HG03460 (cell line): Measurements from ENCODE around the gene MRPS31.
"Not testable (repeated sequence)": the region's sequence is repeated elsewhere in the genome, so short reads cannot be mapped to it uniquely, and the experiment has no call there.

ENCODE experiments used
- ATAC-seq: cut with Tn5 transposase; IDR thresholded peaks from one replicate; pipeline ENCODE4 v1.9.1; 2021; ENCODE audit not compliant: unreplicated experiment

MRPS31 gene

DNA sequence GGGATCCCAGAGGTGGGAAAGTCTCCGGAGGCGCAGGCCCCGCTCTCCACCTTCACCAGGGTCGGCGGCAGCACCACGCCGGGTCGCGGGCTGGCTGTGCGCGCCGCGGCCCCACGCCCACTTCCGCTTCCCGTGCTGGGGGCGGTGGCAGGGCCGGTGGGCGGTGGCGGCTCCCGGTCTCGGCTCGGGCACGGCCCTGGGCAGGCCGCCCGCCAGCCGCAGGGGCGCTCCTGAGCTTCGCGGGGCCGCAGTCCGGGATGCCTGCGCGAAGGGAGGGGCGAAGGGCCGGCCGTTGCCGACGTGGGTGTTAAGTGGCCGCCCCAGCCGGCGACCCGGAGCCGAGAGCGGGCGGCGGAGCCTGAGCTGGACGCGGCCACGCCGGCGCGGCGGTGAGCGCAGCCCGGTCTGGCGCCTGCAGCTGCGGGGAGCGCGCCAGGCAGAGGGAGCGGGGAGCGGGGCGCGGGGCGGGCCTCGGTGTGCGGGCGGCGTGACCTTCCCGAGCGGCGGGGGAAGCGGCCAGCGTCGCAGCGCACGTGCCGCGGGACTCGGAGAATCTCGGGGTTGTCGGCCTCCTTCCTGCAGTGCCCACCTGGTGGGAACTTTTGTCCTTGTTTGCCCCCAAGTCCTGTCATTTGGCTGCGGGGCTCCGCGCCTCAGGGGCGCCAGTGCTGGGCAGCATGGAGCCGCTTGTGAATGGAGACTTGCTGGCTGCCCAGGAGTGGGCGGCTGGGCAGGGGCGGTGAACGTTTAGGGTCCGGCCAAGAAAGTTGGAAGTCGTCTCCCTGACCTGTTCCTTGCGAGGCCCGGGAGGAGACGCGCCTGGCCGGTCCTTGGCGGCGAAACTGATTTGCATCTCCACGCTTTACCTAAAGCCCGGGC lies 18.5 kb upstream of the MRPS31 start, which contains the start of gene SLC25A15:
TSS of gene SLC25A15 (plus strand) at position 337 of the 879 bp plus-strand sequence. CDS start 3,616 bp downstream, outside the sequence.
- ATAC-seq = peak; percentile 85

DNA sequence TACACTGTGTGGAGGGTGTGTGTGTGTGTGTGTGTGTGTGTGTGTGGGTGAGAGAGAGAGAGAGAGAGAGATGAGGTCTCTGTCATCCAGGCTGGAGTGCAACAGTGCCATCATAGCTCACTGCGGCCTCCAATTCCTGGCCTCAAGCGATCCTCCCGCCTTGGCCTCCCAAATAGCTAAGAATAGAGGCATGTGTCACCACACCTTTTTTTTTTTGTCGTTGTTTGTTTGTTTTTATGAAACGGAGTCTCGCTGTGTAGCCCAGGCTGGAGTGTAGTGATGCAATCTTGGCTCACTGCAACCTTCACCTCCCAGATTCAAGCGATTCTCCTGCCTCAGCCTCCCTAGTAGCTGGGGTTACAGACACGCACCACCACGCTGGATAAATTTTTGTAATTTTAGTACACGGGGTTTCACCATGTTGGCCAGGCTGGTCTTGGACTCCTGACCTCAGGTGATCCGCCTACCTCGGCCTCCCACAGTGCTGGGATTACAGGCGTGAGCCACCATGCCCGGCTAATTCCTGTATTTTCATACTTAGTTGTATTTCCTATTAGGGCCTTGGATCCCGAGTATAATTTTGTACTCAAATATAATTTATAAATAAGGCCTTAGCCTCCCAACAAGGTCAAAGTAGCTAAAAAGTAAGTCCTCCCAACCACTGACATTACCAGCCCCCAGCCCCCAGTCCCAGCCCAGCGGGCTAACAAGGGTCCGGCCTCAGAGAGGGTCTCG lies 17.7 kb upstream of the MRPS31 start:
- ATAC-seq = not testable (repeated sequence)

DNA sequence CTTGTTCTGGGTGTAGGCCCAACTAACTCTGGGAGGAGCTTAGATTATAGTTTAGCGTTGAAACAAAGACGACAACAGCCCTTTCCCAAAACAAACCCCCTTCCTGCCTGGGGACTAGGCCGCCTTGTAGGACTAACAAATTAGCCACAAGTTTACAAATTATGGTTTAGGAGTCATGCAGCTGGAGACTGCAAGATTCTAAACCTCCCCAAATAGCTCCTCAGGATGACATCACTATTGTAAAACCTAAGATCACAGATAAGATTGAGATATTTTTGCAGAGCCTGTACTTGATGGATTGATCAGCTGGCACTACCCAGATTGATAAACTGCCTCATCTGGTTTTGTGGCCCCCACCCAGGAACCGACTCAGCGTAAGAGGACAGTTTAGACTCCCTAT lies 16.1 kb upstream of the MRPS31 start:
- no peak for ATAC-seq

DNA sequence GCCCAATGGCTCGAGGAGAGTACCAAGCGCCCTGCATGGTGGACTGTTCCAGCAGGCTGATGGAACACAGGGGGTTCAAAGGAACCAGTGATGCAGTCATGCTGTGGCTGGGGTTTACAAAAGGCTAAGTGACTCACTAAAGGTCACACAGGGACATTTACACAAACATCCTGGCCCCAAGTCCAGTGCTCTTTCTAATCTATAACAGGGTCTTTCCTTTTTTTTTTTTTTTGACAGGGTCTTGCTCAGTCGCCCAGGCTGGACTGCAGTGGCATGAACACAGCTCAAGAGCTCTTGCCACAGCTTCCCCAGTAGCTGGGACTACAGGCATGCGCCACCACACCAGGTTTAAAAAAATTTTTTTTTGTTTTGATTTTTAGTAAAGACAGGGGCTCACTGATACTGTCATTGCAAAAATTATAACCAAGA lies 15.6 kb upstream of the MRPS31 start:
- no peak for ATAC-seq

DNA sequence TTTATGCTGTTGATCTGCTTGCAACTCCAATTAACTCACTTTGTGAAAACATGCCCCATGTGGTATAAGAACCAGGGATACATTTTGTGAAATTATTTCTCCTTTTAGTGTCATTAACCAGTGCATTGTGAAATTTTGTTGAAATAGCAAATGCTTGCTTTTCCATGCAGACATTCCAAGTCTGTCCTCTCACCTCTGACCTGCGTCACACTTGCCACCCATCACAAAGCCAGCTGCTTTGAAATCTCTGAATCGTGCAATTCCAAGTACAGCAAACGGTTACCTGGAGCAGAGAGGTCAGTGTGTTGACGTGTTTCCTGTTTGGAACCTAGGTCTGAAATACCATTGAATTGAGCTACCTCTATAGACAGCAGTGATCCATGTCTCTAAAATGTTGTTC lies 13.6 kb upstream of the MRPS31 start:
- no peak for ATAC-seq

DNA sequence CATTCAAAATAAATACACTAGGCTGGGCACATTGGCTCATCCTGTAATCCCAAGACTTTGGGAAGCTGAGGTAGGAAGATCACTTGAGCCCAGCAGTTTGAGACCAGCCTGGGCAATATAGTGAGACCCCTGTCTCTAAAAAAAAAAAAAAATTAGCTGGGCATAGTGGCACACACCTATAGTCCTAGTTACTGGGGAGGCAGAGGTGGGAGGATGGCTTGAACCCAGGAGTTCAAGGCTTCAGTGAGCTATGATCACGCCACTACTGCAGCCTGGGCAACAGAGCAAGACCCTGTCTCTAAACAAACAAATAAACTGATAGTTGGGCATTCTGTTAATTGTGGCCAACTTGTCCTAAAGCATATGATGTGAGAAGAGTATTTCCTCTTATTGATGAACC lies 12.0 kb upstream of the MRPS31 start:
- ATAC-seq = not testable (repeated sequence)

DNA sequence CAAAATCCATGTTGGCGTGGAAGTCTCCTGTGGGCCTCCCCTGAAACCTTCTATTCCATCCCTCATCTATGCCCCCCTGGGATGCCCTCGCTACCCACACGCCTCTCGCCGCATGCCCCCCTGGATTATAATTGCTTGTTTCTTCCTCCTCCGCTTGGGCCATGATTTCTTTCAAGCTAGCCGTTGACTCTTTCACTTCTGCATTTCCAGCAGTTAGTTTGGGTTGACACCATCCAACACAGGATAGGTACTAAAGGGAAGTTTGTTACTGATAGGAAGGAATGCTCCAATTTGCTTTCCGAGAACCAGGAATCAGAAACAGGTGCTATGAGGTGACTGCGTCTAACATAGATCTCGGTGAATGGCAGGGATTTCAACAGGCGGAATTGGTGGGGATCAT lies 10.7 kb upstream of the MRPS31 start:
- no peak for ATAC-seq

DNA sequence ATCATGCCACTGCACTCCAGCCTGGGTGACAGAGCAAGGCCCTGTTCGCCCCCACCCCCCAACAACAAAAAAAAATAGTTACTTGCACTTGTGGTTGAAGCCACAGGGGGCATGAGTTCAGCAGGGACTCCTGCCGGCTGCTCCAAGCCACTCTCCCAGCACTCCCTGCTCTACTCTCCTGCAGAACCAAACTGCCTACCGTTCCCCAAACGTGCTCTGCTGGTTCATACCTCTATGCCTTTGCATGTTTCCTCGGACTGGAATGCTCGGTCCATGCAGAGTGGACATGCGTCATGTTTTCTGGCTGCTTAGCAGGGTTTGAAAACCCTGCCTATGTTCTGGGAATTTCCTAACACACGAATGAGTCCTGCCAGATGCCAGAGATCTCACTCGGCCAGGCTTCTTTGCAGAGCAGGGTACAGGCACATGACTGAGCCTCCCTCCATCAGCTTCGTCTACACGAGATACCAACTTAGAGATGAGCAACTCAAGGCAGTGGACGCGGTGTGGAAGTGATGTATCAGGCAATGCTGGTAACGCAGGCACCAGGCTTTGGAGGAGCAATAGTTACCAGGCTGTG lies 9.9 kb upstream of the MRPS31 start:
- no peak for ATAC-seq

DNA sequence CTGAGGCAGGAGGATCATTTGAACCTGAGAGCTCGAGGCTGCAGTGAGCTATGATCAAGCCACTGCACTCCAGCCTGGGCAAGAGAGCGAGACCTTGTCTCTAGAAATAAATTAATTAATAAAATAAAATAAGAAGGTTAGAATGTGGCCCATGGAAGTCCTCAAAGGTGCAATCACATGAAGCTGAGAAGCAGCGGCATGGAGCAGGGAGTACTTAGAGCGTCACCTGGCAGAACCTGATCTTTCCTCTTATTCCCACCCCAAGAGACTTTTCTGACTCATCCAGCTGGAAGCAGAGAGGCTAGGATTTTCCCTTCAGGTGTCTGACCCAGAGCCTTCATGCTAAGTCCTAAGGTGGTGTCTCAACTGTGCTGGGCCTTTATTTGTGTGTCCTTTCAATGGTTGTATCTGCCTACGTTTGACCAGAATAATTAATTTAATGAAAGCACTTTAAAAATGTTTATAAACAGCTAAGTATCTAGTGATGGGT lies 8.9 kb upstream of the MRPS31 start:
- ATAC-seq = no peak

DNA sequence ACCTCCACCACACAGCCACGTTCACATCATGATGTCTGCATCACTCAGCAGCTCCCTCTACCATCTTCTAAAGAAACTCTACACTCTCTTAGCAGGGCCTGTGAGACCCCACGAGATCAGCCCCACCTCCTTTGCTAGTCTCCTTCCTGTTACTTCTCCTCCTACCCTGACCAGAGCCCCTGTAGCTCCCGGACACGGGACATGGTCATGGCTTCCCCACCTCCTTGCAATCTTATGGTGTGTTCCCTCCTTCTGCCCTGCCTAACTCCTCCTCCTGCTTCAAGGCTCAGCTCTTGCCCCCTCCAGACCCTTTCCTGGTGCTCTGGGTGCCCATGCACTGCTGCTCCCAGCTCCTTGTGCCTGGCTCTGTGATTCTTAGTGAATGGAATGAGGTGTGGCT lies 8.1 kb upstream of the MRPS31 start:
- no peak for ATAC-seq

DNA sequence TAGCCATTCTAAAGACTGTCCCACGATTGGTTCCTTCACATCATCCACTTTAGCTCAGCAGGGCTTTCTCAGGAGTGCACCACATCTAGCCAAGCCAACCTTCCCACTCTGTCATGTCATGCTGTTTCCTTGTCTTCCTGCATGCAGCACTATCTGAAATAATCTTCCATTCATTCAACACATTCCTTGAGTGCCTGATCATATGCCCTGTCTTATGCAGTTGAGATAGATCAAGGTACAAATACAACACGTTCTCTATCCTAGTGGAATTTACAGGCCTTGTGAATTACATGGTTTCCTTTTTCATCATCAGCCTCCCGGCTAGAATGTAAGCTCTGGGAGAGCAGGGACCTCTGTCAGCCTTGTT lies 6.8 kb upstream of the MRPS31 start:
- no peak for ATAC-seq

DNA sequence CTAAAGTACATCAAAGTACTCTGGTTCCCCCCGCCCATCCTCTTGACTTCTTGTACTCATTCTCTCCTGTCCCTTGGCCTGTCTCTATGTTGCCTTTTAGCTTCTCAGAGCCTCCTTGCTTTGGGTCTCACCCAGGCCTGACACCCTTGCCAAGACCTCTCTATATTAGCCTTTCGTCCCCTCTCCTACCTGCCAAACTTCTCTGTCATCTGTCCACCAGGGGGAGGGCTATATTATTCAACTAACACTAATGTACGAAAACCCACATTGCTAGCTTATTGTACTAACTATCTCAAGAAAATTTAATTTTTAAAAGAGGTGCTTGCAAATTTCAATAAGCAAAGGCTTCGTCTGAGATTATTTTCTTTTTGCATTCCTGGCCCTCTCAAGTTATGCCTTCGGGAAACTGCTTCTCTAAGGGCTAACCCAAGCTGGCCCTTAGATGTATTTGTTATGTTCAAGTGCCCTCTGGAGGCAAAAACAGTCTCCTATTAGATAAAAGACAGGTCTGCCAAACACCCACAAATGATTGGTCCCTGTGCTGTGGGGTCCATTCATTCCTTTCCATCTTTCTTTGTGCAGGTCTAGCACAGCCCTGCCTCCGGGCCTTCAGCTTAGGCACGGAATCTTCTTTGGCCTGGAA lies 6.3 kb upstream of the MRPS31 start:
- peak; percentile 77 for ATAC-seq

DNA sequence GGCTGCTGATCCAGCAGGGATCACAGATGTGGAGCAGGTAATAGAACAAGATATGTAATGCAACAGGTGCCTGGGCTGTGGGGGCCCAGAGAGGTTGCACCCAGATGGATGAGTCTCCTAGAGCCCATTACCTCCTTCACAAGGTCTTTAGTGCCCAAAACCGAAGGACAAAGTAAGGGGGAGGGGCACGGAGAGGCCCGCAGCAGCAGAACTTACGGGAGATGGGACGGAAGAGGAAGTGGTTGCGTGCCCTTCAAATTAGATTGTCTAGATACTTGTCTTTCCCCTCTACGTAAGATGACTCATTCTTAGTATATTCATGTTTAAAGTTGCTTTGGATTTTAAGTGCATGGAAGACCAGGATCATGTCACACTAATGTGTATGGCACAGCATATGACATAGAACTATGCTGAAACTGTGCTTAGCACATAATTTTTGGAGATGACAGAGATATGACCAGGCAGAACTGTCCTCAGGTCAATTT lies 5.7 kb upstream of the MRPS31 start:
- peak; percentile 52 for ATAC-seq

DNA sequence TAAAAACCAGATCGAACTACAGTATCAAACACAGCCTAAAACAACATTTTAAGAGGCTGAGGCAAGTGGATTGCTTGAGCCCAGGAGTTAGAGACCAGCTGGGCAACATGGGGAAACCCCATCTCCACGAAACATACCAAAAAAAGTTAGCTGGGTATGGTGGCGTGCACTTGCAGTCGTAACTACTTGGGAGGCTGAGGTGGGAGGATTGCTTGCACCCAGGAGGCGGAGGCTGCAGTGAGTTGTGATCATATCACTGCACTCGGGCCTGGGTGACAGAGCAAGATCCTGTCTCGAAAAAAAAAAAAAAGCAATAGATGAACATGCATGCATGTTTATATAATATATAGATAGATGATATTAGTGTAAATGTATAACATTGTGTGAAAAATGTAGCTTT lies 5.2 kb upstream of the MRPS31 start:
- no peak for ATAC-seq

DNA sequence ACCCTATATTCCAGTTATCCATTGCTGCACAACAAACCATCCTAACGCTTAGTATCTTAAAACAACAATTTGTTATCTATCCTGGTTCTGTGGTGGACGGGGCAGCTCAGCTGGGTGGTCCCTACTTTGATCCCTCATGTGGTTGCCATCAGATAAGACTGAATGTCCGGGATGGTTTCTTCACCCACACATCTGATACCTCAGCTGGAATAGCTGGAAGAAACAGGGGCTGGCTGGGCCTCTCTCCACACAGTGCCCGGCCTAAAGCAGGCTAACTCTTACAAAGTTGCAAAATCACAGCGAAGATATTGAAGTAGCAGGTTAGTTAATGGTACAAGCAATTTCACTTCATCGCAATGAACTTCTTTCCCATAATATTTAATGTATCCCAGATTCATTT lies 3.7 kb upstream of the MRPS31 start:
- ATAC-seq = no peak

DNA sequence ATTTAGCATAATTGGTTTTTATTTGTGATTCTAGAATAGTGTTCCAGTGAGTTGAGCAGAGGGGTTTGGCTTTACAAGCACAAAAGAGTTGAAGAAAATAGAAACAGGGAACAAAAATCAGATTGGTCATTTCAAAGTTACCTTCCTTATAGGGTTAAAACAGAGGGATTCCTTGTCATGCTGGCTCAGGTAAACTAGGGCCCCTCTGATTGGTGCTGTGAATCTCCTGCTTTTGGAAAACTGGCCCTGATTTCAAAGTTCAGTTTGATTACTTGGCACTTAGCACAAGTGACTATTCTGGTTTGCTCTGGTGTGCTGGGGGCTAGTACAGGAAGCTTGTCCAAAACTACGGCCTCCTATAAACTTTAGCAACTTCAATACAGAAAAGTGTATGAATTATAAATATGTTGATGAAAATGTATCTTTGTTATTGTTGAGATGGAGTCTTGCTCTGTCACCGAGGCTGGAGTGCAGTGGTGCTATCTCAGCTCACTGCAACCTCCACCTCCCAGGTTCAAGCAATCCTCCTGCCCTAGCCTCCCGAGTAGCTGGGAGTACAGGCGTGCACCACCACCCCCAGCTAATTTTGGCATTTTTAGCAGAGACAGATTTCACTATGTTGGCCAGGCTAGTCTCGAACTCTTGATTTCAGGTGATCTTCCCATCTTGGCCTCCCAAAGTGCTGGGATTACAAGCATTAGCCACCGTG lies 1.9 kb upstream of the MRPS31 start:
- no peak for ATAC-seq

DNA sequence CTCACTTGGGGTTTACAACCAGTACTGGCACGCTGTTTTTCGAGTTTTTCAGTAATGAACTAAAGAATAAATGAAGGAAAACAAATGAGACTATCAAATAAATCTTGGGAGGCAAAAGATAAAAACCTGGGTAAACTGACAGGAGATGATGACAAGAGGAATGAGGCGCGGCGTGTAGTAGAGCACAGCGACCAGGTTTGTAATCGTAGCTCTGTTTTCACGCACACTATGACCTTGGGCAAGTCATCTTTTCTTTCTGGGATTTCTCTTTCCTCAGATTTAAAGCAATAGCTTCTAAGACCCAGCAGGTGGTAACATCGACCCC lies 419 bp downstream of the MRPS31 start:
- no peak for ATAC-seq

DNA sequence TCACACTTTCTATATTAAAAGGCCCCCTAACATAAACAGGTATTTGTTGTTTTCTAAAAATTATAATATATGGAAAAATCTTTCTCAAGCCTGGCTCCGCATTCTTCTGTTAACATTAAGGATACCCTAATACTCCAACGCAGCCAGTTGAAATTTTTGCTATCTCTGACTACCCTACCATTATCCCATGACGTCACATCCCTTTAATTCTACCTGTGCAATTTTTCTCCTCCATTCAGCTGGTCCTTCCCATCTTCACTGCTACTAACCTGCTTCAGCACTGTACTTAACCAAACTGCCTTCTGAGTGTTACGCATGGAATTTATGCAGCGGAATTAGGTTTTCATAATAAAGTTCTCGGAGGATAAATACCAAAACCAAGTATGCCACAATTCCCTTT lies 1.0 kb downstream of the MRPS31 start:
- no peak for ATAC-seq

DNA sequence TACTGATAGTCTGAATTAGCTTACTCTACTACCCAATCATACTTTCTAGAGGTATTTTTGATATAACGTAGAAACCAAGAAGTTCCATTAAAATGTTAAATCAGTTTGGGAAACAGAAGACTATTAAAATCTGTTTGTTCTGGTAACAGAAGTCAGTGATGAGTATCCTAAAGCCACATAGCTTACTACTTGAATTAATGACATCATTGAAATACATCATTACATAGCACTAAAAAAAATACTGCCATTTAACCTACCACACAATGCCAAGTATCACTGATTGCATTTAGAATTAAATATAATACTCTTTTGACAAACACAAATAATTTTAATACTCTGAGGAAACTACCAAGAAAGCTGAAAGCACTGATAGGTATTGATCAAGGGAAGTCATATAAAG lies 5.4 kb downstream of the MRPS31 start:
- ATAC-seq = no peak

DNA sequence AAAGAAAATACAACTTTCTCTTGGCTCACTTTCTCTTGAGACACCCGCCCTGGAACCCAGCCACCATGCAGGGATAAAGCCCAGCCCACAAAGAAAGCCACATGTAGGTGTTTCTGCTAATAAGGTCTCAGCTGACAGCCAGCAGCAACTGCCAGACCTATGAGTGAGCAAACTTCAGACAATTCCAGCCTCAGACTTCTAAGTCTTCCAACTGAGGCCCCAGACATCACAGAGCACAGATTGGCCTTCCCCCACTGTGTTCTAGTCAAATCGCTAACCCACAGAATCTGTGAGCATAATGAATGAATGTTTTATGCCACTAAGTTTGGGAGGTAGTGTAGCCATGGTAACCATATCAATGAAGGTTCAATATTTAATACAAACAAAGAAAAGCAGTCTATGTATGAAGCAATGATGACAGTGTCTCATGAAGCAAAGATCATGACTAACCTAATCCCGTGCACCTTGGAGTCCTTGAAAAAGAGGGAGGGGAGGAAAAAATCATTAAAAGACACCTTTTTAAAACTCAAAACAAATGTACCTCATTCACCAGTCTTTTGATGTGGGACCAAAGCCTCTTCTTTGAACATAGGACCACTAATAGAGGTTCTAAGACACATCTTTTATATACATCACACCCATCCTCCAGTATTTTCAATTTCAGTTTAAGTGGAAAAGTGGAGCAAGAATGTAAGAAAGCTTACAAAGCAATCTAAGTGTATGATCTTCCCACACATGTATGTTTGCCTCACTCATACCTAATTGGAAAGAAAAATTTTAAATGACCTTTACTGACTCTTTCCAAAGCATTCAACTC lies 6.2 kb downstream of the MRPS31 start:
- no peak for ATAC-seq
